HepG2 (cell line): Measurements from ENCODE around the gene NFS1. TPM values are rescaled to one million over a fixed set of nuclear protein-coding genes. Genes with fewer than 3 reads are reported as not detected.
A peak's percentile ranks its signal among the peaks of the same experiment; 100 is the strongest.

Source experiments
- ATAC-seq: fragments of 200-7000 bp; cut with Tn5 transposase; 3 replicates; pipeline ENCODE4 v1.9.1; 2020; ENCODE audit warnings: mild to moderate bottlenecking, moderate library complexity
- BruUV-seq: library from RNA; stranded (reverse); fragments of 400-500 nt; replicated peaks from 2 replicates; lab custom pipeline; 2021; lab: Mats Ljungman, UMichigan
- CTCF ChIA-PET: fragments of 300-600 bp; formaldehyde crosslinking; extraction: SDS; loops from one replicate; lab custom pipeline; 2021; ENCODE audit warnings: low total read pairs, inconsistent platforms, low intra/inter-chr PET ratio; lab: Yijun Ruan, JAX
- POLR2A ChIA-PET: fragments of 350-600 bp; sonication (Branson Sonifier 250); formaldehyde crosslinking; loops from one replicate; lab custom pipeline; 2020; ENCODE audit warnings: antibody characterized with exemption, inconsistent platforms; lab: Yijun Ruan, JAX
- DNase-seq: peaks from one replicate; pipeline ENCODE4 v3.0.0-alpha.2; 2015; ENCODE audit warnings: low spot score
- FAIRE-seq: peaks from 3 replicates; lab custom pipeline; 2011; peaks lifted over from hg19 to GRCh38; lab: Jason Lieb, UNC
- H2AFZ ChIP-seq: one replicate; pipeline ENCODE4 v1.6.1; 2011; ENCODE audit warnings: low read length, inconsistent platforms
- H3K27ac ChIP-seq: fragments of 300-600 bp; 3 replicates; pipeline ENCODE4 v1.8.0; 2011; ENCODE audit warnings: mixed run types, mild to moderate bottlenecking, mixed read lengths, low read length, inconsistent platforms; ENCODE audit not compliant: insufficient read depth; ENCODE audit errors: extremely low read length
- H3K27me3 ChIP-seq, 2 experiments: fragments of 200-600 bp in 1 of 2; 2 replicates in 1 of 2; 3 replicates in 1 of 2; pipeline versions ENCODE4 v1.6.0 to v1.8.0; 2011; ENCODE audit warnings: low read length in 2 of 2, mild to moderate bottlenecking in 2 of 2, moderate library complexity in 2 of 2, inconsistent platforms in 1 of 2; ENCODE audit not compliant: insufficient read depth in 2 of 2, control insufficient read depth in 1 of 2
- H3K36me3 ChIP-seq, 2 experiments: fragments of 200-600 bp in 1 of 2; replicated peaks in 1 of 2; 2 replicates in 1 of 2; 3 replicates in 1 of 2; pipeline versions ENCODE4 v1.5.1 to v1.8.0; 2011; ENCODE audit warnings: low read length in 2 of 2, inconsistent platforms in 1 of 2; ENCODE audit not compliant: insufficient read depth in 2 of 2, control insufficient read depth in 1 of 2
- H3K4me1 ChIP-seq: 2 replicates; pipeline ENCODE4 v1.5.1; 2012; ENCODE audit warnings: low read length, inconsistent platforms; ENCODE audit not compliant: insufficient read depth
- H3K4me2 ChIP-seq: 2 replicates; pipeline ENCODE4 v1.6.0; 2011; ENCODE audit warnings: low read depth, low read length, inconsistent platforms
- H3K4me3 ChIP-seq, 3 experiments: fragments of 200-600 bp in 1 of 3; sonication (generic), shearing (Covaris generic) in 1 of 3; replicated peaks in 1 of 3; 2 replicates each; pipeline ENCODE4 v1.5.1; 2011 to 2016; ENCODE audit warnings: low read length in 3 of 3, inconsistent platforms in 2 of 3, low read depth in 2 of 3, mild to moderate bottlenecking in 2 of 3, control low read depth in 1 of 3, mixed read lengths in 1 of 3; ENCODE audit not compliant: insufficient read depth in 1 of 3
- H3K79me2 ChIP-seq: one replicate; pipeline ENCODE4 v1.6.1; 2011; ENCODE audit warnings: low read length, inconsistent platforms; ENCODE audit not compliant: insufficient read depth
- H3K9ac ChIP-seq: 2 replicates; pipeline ENCODE4 v1.6.0; 2011; ENCODE audit warnings: mild to moderate bottlenecking, low read depth, low read length, inconsistent platforms; ENCODE audit not compliant: insufficient read depth
- H3K9me3 ChIP-seq: 2 replicates; pipeline ENCODE4 v1.5.1; 2012; ENCODE audit warnings: mild to moderate bottlenecking, low read length
- H4K20me1 ChIP-seq: 2 replicates; pipeline ENCODE4 v1.6.0; 2011; ENCODE audit warnings: inconsistent platforms, mild to moderate bottlenecking, low read length, moderate library complexity; ENCODE audit not compliant: insufficient read depth
- ATF3 ChIP-seq: sonication (generic); formaldehyde crosslinking; IDR thresholded peaks from 2 replicates; pipeline ENCODE4 v1.4.0; 2020; ENCODE audit warnings: missing genetic modification reagents
- MEIS2 ChIP-seq: sonication (generic); formaldehyde crosslinking; IDR thresholded peaks from 2 replicates; pipeline ENCODE4 v1.9.0; 2021; ENCODE audit warnings: mild to moderate bottlenecking, missing genetic modification reagents
- NFKB2 ChIP-seq: sonication (generic); formaldehyde crosslinking; IDR thresholded peaks from 2 replicates; pipeline ENCODE4 v1.4.0; 2020; ENCODE audit warnings: missing genetic modification reagents, borderline replicate concordance
- NKX3-1 ChIP-seq: sonication (generic); formaldehyde crosslinking; IDR thresholded peaks from 2 replicates; pipeline ENCODE4 v1.5.0; 2020; ENCODE audit warnings: missing genetic modification reagents
- POLR2A ChIP-seq, 2 experiments: IDR thresholded peaks; 2 replicates each; pipeline ENCODE4 v1.6.1; 2011; ENCODE audit warnings: low read depth in 2 of 2, low read length in 2 of 2, mild to moderate bottlenecking in 1 of 2, moderate library complexity in 1 of 2; ENCODE audit not compliant: insufficient read depth in 1 of 2
- RBFOX2 ChIP-seq: fragments of 200-400 bp; formaldehyde crosslinking; IDR thresholded peaks from 2 replicates; pipeline ENCODE4 v1.6.1; 2017; ENCODE audit warnings: low read depth, mild to moderate bottlenecking, low read length
- RELA ChIP-seq: sonication (generic); formaldehyde crosslinking; IDR thresholded peaks from 2 replicates; pipeline ENCODE4 v1.4.0; 2020; ENCODE audit warnings: missing genetic modification reagents
- RFXANK ChIP-seq: IDR thresholded peaks from 2 replicates; pipeline ENCODE4 v1.6.1; 2016
- RNF219 ChIP-seq: sonication (generic); formaldehyde crosslinking; IDR thresholded peaks from 2 replicates; pipeline ENCODE4 v1.5.0; 2020; ENCODE audit warnings: mild to moderate bottlenecking, missing genetic modification reagents
- SALL1 ChIP-seq: sonication (generic); formaldehyde crosslinking; IDR thresholded peaks from 2 replicates; pipeline ENCODE4 v1.8.0; 2022; ENCODE audit warnings: mild to moderate bottlenecking, missing genetic modification reagents
- TAF1 ChIP-seq: sonication (generic); formaldehyde crosslinking; IDR thresholded peaks from 2 replicates; pipeline ENCODE4 v1.4.0; 2020; ENCODE audit warnings: missing genetic modification reagents
- TFAP4 ChIP-seq: sonication (generic); IDR thresholded peaks from 2 replicates; pipeline ENCODE4 v1.6.1; 2016; ENCODE audit warnings: low read depth, borderline replicate concordance
- ZBTB44 ChIP-seq: sonication (generic); formaldehyde crosslinking; IDR thresholded peaks from 2 replicates; pipeline ENCODE4 v1.4.0; 2020; ENCODE audit warnings: missing genetic modification reagents
- ZNF12 ChIP-seq: sonication (generic); formaldehyde crosslinking; IDR thresholded peaks from 2 replicates; pipeline ENCODE4 v1.5.0; 2020; ENCODE audit warnings: missing genetic modification reagents
- ZNF224 ChIP-seq: sonication (generic); formaldehyde crosslinking; IDR thresholded peaks from 2 replicates; pipeline ENCODE4 v1.5.0; 2020; ENCODE audit warnings: mild to moderate bottlenecking, missing genetic modification reagents
- ZNF569 ChIP-seq: sonication (generic); formaldehyde crosslinking; IDR thresholded peaks from 2 replicates; pipeline ENCODE4 v1.5.0; 2020; ENCODE audit warnings: mild to moderate bottlenecking, missing genetic modification reagents, moderate library complexity, borderline replicate concordance
- ZNF639 ChIP-seq: conservative IDR thresholded peaks from 2 replicates; pipeline ENCODE4 v1.6.1; 2018; ENCODE audit warnings: missing genetic modification reagents
- WGBS: methylation state at CpG from one replicate; pipeline ENCODE4 v1.1.6; 2017; ENCODE audit warnings: low lambda C conversion rate; 5-methylcytosine and 5-hydroxymethylcytosine counted together
- in situ Hi-C: cut with HindIII; loops from 2 replicates; pipeline ENCODE4 v1.10.0; 2017; ENCODE audit warnings: low pct_unique_long_range_greater_than_20kb; ENCODE audit not compliant: extremely low pct_ligation_motif_present
- intact Hi-C: fragments of 100-400 bp; cut with micrococcal nuclease; formaldehyde crosslinking; loops from one replicate; pipeline ENCODE4 v1.10.0; 2022; ENCODE audit not compliant: unreplicated experiment
- polyA plus RNA-seq, 8 experiments: library from polyadenylated mRNA; depleted of rRNA in 3 of 8; stranded (reverse) in 7 of 8; unstranded in 1 of 8; fragments of >200 nt; fragmentation: Illumina TruSeq in 4 of 8; extraction: Trizol in 4 of 8; gene quantifications; 2 replicates each; pipeline versions ENCODE4 v1.2.1 to v1.2.3, GENCODE V29; 2011 to 2016; ENCODE audit warnings: low read depth in 4 of 8, missing spikeins in 1 of 8, mixed read lengths in 1 of 8; ENCODE audit not compliant: insufficient read depth in 1 of 8
- total RNA-seq, 5 experiments: library from RNA; depleted of rRNA; stranded (reverse); fragments of >200 nt; fragmentation: Illumina TruSeq; extraction: Trizol; gene quantifications; 2 replicates each; pipeline ENCODE4 v1.2.3, GENCODE V29; 2016; ENCODE audit warnings: low read depth in 1 of 5
- TF ChIP-seq, protein P1 (sequence below): sonication (generic); formaldehyde crosslinking; IDR thresholded peaks from 2 replicates; pipeline ENCODE4 v1.8.0; 2022; ENCODE audit warnings: missing genetic modification reagents, mild to moderate bottlenecking, moderate library complexity, borderline replicate concordance

NFS1 gene
- total and polyA plus RNA-seq, 2 of the 13 experiments (the other 11 are each of a cell fraction or from before 2014, with no cell fraction given), result 65.9 to 88.1 TPM

- H4K20me1 ChIP-seq, result peaks cover 31% of the 10 kb centered on the region
- peaks cover 52 to 66% of the 10 kb centered on the region in 2 experiments for H3K36me3 ChIP-seq
- no peak overlapping the region for H3K9ac ChIP-seq
- no peak for ATAC-seq
- H3K27me3 ChIP-seq, result no peaks in the 10 kb centered on the region
- WGBS, result 98% methylated on average over 4 of the region's 4 CpGs
- H3K9me3 ChIP-seq, result no peaks in the 10 kb centered on the region
- intact Hi-C loops, result no loop called here
- peaks cover 32% of the 10 kb centered on the region for H3K79me2 ChIP-seq
- POLR2A ChIA-PET, result interaction anchor here (1.7 to 3.9 kb wide), 2 partner anchors 12 to 15 kb away, joined by 5 to 24 read pairs; partner anchors contain the start of gene SPAG4
- CTCF ChIA-PET, result no interaction called here
- FAIRE-seq, result no peak
- in situ Hi-C loops, result no loop called here
- no peak overlapping the region for H3K4me3 ChIP-seq
- no peak for DNase-seq
- H3K27ac ChIP-seq, result no peak overlapping the region
- no peak overlapping the region for H3K4me2 ChIP-seq
- peaks cover 19% of the 10 kb centered on the region for H3K4me1 ChIP-seq
- BruUV-seq, result no TSS peak
- H2AFZ ChIP-seq, result no peak overlapping the region
- TF ChIP-seq NFKB2 (CRISPR knock-in tag) (no peak), TAF1 (CRISPR knock-in tag) (no peak; the same call in 1 of the 2 replicates), RBFOX2 (no peak), ZNF569 (CRISPR knock-in tag) (no peak), RELA (CRISPR knock-in tag) (no peak), ATF3 (no peak), SALL1 (CRISPR knock-in tag) (0 out of 2 replicates have a peak, but pooled peaks have one; percentile 0), ZNF12 (CRISPR knock-in tag) (no peak), ZNF639 (CRISPR knock-in tag) (no peak), POLR2A (IDR thresholded peaks at IDR 0.05; ENCODE audit: insufficient read depth in 1 of 2, low read depth in 2 of 2, low read length in 2 of 2) (0 out of 4 replicates have a peak, but pooled peaks of 1 of the 2 experiments have one; percentile 42), TFAP4 (no peak), NKX3-1 (CRISPR knock-in tag) (no peak), RNF219 (CRISPR knock-in tag) (no peak), MEIS2 (CRISPR knock-in tag) (no peak), ZNF224 (CRISPR knock-in tag) (no peak), ZBTB44 (CRISPR knock-in tag) (no peak), RFXANK (CRISPR knock-in tag) (no peak)
- TF ChIP-seq, protein P1, sequence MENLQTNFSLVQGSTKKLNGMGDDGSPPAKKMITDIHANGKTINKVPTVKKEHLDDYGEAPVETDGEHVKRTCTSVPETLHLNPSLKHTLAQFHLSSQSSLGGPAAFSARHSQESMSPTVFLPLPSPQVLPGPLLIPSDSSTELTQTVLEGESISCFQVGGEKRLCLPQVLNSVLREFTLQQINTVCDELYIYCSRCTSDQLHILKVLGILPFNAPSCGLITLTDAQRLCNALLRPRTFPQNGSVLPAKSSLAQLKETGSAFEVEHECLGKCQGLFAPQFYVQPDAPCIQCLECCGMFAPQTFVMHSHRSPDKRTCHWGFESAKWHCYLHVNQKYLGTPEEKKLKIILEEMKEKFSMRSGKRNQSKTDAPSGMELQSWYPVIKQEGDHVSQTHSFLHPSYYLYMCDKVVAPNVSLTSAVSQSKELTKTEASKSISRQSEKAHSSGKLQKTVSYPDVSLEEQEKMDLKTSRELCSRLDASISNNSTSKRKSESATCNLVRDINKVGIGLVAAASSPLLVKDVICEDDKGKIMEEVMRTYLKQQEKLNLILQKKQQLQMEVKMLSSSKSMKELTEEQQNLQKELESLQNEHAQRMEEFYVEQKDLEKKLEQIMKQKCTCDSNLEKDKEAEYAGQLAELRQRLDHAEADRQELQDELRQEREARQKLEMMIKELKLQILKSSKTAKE (CRISPR knock-in tag), result no peak
Observed at GRCh38 chr20:35630636-35631035, 68.5 kb downstream of the NFS1 start.
